Measurements from ENCODE around the gene GLRX3.

Gene GLRX3

GRCh38 chr10:130099344-130099743, 36.8 kb upstream of the GLRX3 start (continued):
- TF ChIP-seq, protein P1, sequence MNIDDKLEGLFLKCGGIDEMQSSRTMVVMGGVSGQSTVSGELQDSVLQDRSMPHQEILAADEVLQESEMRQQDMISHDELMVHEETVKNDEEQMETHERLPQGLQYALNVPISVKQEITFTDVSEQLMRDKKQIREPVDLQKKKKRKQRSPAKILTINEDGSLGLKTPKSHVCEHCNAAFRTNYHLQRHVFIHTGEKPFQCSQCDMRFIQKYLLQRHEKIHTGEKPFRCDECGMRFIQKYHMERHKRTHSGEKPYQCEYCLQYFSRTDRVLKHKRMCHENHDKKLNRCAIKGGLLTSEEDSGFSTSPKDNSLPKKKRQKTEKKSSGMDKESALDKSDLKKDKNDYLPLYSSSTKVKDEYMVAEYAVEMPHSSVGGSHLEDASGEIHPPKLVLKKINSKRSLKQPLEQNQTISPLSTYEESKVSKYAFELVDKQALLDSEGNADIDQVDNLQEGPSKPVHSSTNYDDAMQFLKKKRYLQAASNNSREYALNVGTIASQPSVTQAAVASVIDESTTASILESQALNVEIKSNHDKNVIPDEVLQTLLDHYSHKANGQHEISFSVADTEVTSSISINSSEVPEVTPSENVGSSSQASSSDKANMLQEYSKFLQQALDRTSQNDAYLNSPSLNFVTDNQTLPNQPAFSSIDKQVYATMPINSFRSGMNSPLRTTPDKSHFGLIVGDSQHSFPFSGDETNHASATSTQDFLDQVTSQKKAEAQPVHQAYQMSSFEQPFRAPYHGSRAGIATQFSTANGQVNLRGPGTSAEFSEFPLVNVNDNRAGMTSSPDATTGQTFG (tag by site-specific recombination; IDR thresholded peaks at IDR 0.05; ENCODE audit: borderline replicate concordance): no peak
- TF ChIP-seq PRDM4 (tag by site-specific recombination; IDR thresholded peaks at IDR 0.05): no peak
- TF ChIP-seq, protein P2, sequence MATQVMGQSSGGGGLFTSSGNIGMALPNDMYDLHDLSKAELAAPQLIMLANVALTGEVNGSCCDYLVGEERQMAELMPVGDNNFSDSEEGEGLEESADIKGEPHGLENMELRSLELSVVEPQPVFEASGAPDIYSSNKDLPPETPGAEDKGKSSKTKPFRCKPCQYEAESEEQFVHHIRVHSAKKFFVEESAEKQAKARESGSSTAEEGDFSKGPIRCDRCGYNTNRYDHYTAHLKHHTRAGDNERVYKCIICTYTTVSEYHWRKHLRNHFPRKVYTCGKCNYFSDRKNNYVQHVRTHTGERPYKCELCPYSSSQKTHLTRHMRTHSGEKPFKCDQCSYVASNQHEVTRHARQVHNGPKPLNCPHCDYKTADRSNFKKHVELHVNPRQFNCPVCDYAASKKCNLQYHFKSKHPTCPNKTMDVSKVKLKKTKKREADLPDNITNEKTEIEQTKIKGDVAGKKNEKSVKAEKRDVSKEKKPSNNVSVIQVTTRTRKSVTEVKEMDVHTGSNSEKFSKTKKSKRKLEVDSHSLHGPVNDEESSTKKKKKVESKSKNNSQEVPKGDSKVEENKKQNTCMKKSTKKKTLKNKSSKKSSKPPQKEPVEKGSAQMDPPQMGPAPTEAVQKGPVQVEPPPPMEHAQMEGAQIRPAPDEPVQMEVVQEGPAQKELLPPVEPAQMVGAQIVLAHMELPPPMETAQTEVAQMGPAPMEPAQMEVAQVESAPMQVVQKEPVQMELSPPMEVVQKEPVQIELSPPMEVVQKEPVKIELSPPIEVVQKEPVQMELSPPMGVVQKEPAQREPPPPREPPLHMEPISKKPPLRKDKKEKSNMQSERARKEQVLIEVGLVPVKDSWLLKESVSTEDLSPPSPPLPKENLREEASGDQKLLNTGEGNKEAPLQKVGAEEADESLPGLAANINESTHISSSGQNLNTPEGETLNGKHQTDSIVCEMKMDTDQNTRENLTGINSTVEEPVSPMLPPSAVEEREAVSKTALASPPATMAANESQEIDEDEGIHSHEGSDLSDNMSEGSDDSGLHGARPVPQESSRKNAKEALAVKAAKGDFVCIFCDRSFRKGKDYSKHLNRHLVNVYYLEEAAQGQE (tag by site-specific recombination; IDR thresholded peaks at IDR 0.05): peak; percentile 55; the same call in 1 of the 2 replicates
- TF ChIP-seq ZNF335 (tag by site-specific recombination; conservative IDR thresholded peaks at IDR 0.05): no peak
- peak; percentile 54; the same call in 1 of the 2 replicates for TF ChIP-seq ZNF266 (tag by site-specific recombination; IDR thresholded peaks at IDR 0.05; ENCODE audit: low read depth)
- no peak for TF ChIP-seq GLIS2 (tag by site-specific recombination; IDR thresholded peaks at IDR 0.05)
- TF ChIP-seq, protein P3, sequence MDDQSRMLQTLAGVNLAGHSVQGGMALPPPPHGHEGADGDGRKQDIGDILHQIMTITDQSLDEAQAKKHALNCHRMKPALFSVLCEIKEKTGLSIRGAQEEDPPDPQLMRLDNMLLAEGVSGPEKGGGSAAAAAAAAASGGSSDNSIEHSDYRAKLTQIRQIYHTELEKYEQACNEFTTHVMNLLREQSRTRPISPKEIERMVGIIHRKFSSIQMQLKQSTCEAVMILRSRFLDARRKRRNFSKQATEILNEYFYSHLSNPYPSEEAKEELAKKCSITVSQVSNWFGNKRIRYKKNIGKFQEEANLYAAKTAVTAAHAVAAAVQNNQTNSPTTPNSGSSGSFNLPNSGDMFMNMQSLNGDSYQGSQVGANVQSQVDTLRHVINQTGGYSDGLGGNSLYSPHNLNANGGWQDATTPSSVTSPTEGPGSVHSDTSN (CRISPR knock-in tag; IDR thresholded peaks at IDR 0.05): no peak
- no peak for TF ChIP-seq ZNF843 (tag by site-specific recombination; IDR thresholded peaks at IDR 0.05)
- no peak for TF ChIP-seq ZNF184 (tag by site-specific recombination; IDR thresholded peaks at IDR 0.05)
- no peak for TF ChIP-seq ZNF701 (tag by site-specific recombination; IDR thresholded peaks at IDR 0.05)
- TF ChIP-seq PATZ1 (tag by site-specific recombination; IDR thresholded peaks at IDR 0.05): no peak
- TF ChIP-seq, protein P4, sequence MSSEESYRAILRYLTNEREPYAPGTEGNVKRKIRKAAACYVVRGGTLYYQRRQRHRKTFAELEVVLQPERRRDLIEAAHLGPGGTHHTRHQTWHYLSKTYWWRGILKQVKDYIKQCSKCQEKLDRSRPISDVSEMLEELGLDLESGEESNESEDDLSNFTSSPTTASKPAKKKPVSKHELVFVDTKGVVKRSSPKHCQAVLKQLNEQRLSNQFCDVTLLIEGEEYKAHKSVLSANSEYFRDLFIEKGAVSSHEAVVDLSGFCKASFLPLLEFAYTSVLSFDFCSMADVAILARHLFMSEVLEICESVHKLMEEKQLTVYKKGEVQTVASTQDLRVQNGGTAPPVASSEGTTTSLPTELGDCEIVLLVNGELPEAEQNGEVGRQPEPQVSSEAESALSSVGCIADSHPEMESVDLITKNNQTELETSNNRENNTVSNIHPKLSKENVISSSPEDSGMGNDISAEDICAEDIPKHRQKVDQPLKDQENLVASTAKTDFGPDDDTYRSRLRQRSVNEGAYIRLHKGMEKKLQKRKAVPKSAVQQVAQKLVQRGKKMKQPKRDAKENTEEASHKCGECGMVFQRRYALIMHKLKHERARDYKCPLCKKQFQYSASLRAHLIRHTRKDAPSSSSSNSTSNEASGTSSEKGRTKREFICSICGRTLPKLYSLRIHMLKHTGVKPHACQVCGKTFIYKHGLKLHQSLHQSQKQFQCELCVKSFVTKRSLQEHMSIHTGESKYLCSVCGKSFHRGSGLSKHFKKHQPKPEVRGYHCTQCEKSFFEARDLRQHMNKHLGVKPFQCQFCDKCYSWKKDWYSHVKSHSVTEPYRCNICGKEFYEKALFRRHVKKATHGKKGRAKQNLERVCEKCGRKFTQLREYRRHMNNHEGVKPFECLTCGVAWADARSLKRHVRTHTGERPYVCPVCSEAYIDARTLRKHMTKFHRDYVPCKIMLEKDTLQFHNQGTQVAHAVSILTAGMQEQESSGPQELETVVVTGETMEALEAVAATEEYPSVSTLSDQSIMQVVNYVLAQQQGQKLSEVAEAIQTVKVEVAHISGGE (tag by site-specific recombination; conservative IDR thresholded peaks at IDR 0.05; ENCODE audit: low read depth): peak; percentile 63
- no peak for TF ChIP-seq ZNF785 (tag by site-specific recombination; IDR thresholded peaks at IDR 0.05)
- no peak for TF ChIP-seq ZBTB20 (tag by site-specific recombination; IDR thresholded peaks at IDR 0.05)
- TF ChIP-seq ZXDB (tag by site-specific recombination; IDR thresholded peaks at IDR 0.05): peak; percentile 34; the same call in 1 of the 2 replicates
- TF ChIP-seq ZNF398 (tag by site-specific recombination; IDR thresholded peaks at IDR 0.05): no peak
- no peak for TF ChIP-seq ZNF112 (tag by site-specific recombination; IDR thresholded peaks at IDR 0.05)
- TF ChIP-seq ZFP3 (tag by site-specific recombination; IDR thresholded peaks at IDR 0.05; ENCODE audit: low read depth): no peak
- no peak for TF ChIP-seq TCF7L2 (IDR thresholded peaks at IDR 0.05; ENCODE audit: borderline replicate concordance, low read depth, low read length)
- no peak for TF ChIP-seq ZNF19 (tag by site-specific recombination; IDR thresholded peaks at IDR 0.05; ENCODE audit: low read depth)
- no peak for TF ChIP-seq KLF7 (tag by site-specific recombination; IDR thresholded peaks at IDR 0.05; ENCODE audit: borderline replicate concordance)
- TF ChIP-seq RBAK (tag by site-specific recombination; IDR thresholded peaks at IDR 0.05): no peak
- TF ChIP-seq ZNF792 (tag by site-specific recombination; IDR thresholded peaks at IDR 0.05): no peak
